NB4 (cell line): Measurements from ENCODE around the gene FAM120A.

Experiments used
- CTCF ChIP-seq: IDR thresholded peaks from one replicate; pipeline ENCODE4 v1.5.1; 2012; ENCODE audit warnings: low read depth, low read length
- MAX ChIP-seq: IDR thresholded peaks from 2 replicates; pipeline ENCODE4 v1.6.1; 2011; ENCODE audit warnings: low read depth, low read length
- MYC ChIP-seq: IDR thresholded peaks from 2 replicates; pipeline ENCODE4 v1.6.1; 2011; ENCODE audit warnings: low read depth, low read length
- POLR2A ChIP-seq: IDR thresholded peaks from 2 replicates; pipeline ENCODE4 v1.6.1; 2011; ENCODE audit warnings: mild to moderate bottlenecking; ENCODE audit not compliant: insufficient read length; ENCODE audit errors: extremely low read depth

GRCh38 chr9:93434056-93434455 lies 17.4 kb upstream of the FAM120A start:
- TF ChIP-seq CTCF (no peak), POLR2A (no peak), MAX (no peak), MYC (no peak)
